CD4-positive, alpha-beta T cell treated with Interleukin-10 for 1 hour (primary cell): ENCODE data around the gene KRT6C.
"Not testable (repeated sequence)": the region's sequence is repeated elsewhere in the genome, so short reads cannot be mapped to it uniquely, and the experiment has no call there.

Source experiments
- DNase-seq: peaks from one replicate; pipeline ENCODE4 v3.0.0-alpha.2; 2020

Gene KRT6C

DNA sequence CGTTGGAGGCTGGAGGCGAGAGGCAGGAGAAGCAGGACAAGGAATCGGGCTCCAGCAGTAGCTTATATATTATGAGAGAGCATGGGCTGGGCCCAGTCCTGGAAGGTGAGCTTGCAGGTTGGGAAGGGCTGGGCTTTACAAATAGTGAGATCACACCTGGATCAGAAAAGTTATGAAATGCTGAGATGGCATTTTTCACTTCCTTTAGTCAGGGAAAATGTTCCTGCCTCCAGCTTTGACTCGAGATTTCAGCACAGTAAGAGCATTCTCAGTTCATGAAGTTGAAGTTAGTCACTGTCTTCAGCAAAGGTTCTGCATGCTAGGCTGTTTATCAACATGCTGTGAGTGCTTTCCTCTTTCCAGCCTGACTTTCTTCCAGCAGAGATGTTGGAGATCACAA, at the start of gene KRT6C:
Gene KRT6C, minus strand, starts transcription at position 38 of the 400 bp plus-strand sequence. CDS start 68 bp downstream, outside the sequence.
- DNase-seq, result no peak

DNA sequence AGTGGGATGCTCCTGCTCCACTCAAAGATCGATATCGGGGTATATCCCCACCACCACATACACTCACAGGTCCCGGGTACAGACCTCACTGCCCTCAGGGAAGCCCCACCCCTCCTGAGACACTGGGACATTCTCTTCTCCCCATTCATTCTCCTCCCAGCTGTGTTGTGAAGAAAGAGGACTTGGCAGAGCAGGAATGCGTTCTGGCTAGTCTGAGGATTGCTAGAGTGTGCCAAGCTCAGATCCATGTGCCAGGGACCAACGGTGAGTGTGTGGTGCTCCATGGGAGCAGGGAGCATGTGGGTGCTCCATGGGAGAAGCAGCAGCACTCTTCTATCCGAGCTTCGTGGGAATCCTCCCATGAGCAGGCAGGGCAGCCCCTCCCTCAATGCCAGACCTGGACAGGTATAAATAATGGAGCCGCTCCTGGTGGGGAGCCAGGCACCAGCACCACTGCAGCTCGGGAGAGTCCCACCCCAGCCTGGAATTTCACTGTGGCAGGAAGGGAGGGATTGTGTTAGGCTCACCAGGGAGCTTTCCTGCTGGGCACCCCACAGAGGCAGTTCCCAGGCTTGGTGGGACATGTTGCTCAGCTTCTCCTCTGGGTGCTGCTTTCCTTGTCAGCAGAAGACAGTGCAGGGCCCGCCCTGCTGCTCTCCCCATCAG, 48.9 kb upstream of the KRT6C start:
- no peak for DNase-seq

DNA sequence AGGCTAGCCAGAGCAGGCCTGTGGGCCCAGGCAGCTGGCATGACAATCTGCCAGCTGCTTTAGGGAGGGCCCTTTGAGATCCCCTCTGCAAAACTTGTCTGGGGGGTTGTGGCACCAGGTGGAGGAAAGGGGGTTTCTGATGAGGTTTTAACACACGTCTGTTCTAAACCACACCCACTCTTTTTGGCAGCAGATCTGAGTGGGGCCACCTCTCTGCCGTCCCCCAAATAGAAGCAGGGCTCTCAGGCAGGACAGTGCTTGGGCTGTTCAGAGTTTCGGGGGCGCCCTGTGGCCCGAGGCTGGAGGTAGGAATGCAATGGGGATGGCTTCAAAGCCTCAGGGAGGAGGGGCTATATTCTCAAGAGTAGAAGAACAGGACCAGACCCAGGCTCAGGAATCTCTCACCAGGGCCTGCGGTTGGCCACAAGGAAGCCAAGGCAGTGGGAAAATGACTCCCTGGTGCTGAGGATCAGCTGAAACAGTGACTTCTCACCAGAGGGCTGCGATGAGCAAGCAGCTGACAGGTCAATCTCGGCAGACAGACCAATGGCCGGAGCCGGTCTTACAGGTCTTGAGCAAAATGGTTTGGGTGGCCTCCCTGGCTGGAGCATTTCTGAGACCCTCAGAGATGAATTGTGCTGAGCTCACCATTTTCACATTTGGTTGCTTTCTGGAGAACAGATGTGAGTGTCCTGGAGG, 48.1 kb upstream of the KRT6C start:
- no peak for DNase-seq

DNA sequence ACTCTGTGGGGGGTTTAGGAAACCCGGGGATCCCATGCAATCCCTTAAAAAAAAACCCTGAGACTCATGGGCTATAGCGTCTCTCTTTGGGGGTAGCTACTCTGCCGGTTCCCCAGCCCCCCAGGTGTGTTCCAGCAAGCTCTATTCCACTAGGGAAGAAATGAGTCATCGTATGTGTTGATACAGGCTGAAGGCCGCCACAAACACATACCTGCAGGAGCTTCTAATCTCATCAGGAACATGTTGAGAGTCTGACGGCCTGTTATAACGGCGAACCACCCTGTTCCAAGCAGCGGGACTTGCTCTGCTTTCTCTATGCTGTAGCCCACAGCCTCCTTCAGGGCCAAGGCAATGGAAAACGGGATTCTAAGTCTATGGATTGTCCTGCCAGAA, 47.6 kb upstream of the KRT6C start:
- DNase-seq, result no peak

DNA sequence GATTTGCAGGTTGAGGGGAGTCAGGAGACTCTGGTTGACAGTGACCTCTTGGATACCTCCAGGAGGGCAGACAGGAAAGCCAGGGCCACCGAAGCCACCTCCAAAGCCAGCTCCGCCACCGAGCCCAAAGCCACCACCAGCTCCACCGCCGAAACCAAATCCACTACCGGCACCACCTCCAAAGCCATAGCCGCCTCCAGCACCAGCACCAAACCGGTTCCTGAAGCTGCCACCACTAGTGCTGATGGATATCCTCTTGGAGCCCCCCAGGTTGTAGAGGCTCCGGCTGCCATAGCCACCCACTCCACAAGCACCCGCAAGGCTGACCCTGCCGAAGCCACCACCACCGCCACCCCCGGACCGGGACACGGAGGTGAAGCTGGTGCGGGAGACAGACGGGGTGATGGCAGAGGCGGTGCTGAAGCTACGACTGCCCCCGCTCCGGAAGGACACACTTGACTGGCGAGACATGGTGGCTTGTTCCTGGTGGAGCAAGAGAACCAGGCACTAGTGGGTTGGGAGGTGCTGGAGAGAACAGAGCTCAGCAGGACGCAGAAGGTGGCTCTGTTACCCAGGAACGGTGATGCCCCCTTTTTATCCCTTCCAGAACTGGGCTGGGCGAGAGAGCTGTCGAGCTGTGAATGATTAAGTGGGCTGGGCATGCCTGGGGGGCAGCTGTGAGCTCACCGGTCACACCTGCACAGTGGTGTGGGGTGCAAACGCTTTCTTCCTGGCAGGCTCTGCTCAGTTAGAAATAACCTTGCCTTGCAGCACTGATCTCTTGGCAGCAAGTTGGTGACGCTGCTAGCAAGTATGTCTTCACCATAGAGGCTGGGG, 46.4 kb upstream of the KRT6C start, which contains the start of gene KRT5:
Gene KRT5, minus strand, starts transcription at position 569 of the 837 bp plus-strand sequence. Its CDS starts 98 bp downstream, at position 471.
- DNase-seq, result no peak

DNA sequence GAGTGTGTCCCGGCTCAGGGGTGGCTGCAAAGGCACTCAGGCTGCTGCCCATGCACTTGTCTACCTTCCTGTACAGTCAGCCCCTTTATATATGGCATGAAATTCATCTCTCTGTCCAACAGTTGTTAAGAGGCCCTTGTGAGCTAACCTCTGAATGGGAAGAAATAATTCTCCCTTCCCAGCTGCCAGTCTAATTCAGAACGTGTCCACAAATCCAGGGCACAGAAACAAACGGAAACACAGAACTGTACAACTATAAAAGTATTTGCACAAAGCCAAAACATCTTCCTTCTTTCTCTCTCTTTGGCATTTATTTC, 45.7 kb upstream of the KRT6C start:
- DNase-seq, result no peak

DNA sequence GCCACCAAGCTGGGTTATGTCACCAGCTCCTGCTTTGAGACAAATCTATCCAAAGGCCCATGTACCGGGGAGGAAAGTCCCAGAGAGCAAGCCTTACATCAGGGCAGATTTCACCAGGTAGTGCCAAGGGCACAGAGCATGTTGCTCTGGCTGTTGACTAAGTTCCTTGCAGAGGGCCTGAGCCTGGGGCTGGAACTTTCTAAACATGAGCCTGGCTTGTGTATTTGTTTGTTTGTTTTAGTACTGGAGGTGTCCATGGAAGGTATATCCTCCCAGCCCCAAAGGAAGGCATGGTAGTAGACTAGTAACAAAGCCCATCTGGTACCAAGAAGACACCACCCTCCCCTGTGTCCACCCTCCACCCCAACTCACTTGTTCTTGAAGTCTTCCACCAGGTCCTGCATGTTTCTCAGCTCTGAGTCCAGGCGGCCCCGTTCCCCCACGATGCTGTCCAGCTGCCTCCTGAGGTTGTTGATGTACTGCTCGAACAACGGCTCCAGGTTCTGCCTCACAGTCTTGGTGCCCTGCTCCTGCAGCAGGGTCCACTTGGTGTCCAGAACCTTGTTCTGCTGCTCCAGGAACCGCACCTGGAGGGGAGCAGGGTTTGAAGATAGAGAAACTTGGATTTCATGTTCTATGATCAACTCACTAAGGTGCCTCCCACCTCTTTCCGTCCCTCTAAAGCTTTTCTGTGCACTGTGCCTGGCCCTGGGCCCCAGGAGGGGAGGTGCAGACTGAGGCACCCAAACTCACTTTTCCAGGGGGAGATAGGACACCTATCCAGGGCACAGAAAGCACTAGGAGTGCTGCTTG, 45.2 kb upstream of the KRT6C start:
- DNase-seq, result no peak

GRCh38 chr12:52517888-52518287, 44.3 kb upstream of the KRT6C start:
- no peak for DNase-seq

DNA sequence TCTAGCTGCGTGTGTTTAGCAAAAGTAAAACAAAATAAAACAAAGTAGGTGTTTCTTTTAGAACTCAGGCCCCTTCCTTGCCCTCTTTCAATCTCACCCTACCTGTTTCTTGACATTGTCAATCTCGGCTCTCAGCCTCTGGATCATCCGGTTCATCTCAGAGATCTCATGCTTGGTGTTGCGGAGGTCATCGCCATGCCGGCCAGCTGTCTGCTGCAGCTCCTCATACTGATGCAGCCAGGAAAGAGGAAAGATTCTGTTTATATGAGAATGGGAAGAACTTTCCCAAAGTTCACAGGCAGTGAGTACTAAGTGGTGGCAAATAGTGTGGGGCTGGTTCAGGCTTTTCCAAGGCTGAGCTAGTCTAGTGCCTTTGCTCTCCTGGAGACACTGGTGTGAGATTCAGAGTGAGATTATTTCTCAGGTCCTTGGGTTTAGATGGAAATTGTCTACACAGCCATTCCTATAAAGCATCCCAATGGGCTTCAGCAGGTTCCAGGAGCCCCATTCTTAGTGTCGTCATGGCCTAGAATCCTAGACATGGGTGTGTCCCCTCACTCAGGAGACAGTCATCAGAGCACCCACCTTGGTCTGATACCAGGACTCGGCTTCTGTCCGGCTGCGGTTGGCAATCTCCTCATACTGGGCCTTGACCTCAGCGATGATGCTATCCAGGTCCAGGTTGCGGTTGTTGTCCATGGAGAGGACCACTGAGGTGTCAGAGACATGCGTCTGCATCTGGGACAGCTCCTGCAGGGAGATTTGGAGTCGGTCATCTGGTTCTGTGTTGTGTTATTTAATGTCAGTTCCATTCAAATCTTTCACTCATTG, 43.6 kb upstream of the KRT6C start:
- DNase-seq, result no peak

DNA sequence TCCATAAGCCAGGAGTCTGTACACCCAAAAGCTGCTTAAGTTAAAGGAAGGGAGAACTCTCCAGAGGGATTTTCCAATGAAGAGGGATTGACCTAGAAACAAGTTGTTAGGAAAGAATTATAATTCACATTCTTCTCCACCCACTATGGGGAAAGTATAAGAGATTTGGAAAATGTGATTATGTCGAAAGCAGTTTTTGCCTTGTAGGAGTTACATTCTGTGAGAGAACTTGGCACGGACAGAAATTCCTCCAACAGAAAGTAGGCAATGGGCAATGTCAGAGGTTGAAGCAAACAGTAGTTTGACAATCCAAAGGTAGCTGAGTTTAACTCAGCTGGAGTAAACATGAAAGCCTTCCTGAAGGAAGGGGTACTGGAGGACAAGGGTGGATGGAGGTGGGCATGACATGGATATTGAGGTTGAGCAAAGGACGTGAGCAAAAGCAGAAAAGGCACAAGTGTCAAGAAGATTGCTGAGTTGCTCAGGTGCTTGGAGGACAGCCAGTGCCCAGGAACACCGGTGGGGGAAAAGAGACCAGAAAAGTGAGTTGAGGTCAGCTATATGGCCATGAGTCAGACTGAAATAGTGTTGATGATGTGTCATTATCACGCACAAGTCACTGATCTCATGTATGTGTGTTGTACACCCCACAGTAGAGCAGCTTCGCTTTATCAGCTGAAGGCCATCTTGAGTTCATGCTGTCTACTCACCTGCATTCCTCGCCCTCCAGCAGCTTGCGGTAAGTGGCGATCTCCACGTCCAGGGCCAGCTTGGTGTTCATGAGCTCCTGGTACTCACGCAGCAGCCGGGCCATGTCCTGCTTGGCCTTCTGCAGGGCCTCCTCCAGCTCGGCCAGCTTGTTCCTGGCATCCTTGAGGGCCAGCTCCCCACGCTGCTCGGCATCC, 42.6 kb upstream of the KRT6C start:
- DNase-seq, result no peak

DNA sequence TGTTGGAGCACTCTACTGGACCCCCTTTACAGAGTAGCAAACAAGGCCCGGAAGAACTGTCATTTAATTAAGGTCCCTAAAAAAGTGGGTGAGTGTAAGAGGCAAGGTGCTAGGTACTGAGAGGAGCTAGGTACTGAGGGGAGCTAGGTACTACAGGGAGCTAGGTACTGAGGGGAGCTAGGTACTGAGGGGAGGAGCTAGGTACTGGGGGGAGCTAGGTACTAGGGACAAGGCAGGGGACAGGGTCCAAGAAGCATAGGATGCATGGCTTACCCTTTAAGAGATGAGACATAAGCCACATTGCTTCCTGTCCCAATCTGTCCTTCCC, 41.7 kb upstream of the KRT6C start:
- no peak for DNase-seq

- no peak for DNase-seq
These were observed 41.1 kb upstream of the KRT6C start for GRCh38 chr12:52514471-52515318.

- DNase-seq, result no peak
These were observed 40.1 kb upstream of the KRT6C start for GRCh38 chr12:52513736-52514135.

DNA sequence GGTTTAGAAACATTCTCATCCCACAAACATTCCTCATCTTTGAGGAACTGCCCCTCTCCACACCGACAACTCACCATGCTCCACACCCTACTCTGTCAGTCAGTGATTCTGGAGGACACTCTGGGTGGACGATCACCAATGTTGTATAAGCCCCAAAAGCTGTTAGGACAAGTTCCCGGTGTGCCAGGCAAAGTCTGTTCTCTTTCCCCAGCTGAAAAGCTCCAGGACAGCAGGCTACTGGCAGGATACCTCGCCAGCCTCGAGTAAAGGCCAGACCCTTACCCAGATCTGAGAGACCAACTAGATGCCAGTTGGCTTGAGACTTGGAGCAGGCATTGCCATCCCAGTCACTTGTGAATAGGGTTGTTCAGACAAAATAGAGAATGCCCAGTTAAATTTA, 34.6 kb upstream of the KRT6C start:
- DNase-seq, result no peak

- peak; percentile 35 for DNase-seq
These were observed 33.5 kb upstream of the KRT6C start for GRCh38 chr12:52506858-52507715.

GRCh38 chr12:52502877-52503276, 29.3 kb upstream of the KRT6C start:
- DNase-seq, result no peak

DNA sequence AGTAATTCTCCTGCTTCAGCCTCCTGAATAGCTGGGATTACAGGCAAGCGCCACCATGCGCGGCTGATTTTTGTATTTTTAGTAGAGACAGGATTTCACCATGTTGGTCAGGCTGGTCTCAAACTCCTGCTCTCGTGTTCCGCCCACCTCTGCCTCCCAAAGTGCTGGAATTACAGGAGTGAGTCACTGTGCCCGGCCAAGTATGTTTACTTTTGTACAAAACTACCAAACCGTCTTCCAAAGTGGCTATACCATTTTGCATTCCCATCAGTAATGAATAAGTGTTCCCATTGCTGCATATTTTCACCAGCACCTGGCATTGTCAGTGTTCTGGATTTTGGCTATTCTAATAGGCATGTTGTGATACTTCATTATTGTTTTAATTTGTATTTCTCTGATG, 27.9 kb upstream of the KRT6C start:
- DNase-seq, result no peak

DNA sequence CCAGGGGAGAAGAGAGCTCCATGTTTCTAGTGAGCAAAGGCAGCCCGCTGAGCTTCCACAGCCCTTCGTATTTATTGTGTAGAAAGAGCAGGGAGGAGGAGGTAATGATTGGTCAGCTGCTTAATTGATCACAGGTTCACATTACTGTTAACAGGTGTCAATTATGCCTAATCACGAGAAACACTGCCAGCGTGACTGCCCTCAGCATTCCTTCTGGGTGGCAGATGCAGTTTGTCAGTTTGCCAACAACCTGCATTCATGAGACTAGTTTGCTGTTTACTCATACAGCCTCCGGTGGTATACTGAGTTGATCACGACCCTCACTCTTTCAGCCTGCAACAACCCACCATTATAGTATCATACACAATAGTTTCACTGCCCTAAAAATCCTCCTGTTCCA, 27.0 kb upstream of the KRT6C start:
- DNase-seq, result not testable (repeated sequence)
